Measurements from ENCODE around the gene DPF1.

Gene DPF1

GRCh38 chr19:38164526-38164925 lies 59.5 kb downstream of the DPF1 start:
- Histone ChIP-seq H3K4me3 (no peak overlapping the region), H3K27ac (no peak overlapping the region)
- TF ChIP-seq CTCF (IDR thresholded peaks at IDR 0.05) = no peak
- no peak for DNase-seq (ENCODE audit: low spot score)

- Histone ChIP-seq H3K27ac (no peak overlapping the region), H3K4me3 (no peak overlapping the region)
- TF ChIP-seq CTCF (IDR thresholded peaks at IDR 0.05) = no peak
- DNase-seq (ENCODE audit: low spot score) = no peak
Observed at GRCh38 chr19:38163419-38164290, 60.4 kb downstream of the DPF1 start.

GRCh38 chr19:38162632-38163031 lies 61.4 kb downstream of the DPF1 start:
- H3K27ac ChIP-seq = no peak overlapping the region
- DNase-seq (ENCODE audit: low spot score) = no peak
- no peak for TF ChIP-seq CTCF (IDR thresholded peaks at IDR 0.05)
- H3K4me3 ChIP-seq = no peak overlapping the region

- no peak for TF ChIP-seq CTCF (IDR thresholded peaks at IDR 0.05)
- DNase-seq (ENCODE audit: low spot score) = no peak
- Histone ChIP-seq H3K27ac (no peak overlapping the region), H3K4me3 (no peak overlapping the region)
Observed at GRCh38 chr19:38162094-38162493, 61.9 kb downstream of the DPF1 start.
